Duodenal mucosa (tissue), 2 donors: Measurements from ENCODE around the gene PCP4.

Source experiments
- H3K27ac ChIP-seq: one replicate; pipeline ENCODE4 v1.7.0; 2013; ENCODE audit warnings: low read depth, low read length
- H3K27me3 ChIP-seq, 2 donors: one replicate each; pipeline ENCODE4 v1.7.0; 2013; ENCODE audit warnings: low read length in 2 of 2, control low read depth in 1 of 2; ENCODE audit not compliant: insufficient read depth in 2 of 2, control insufficient read depth in 1 of 2
- H3K36me3 ChIP-seq, 2 donors: one replicate each; pipeline ENCODE4 v1.7.0; 2013; ENCODE audit warnings: low read length in 2 of 2, control low read depth in 1 of 2; ENCODE audit not compliant: insufficient read depth in 2 of 2, control insufficient read depth in 1 of 2
- H3K4me1 ChIP-seq, 2 donors: one replicate each; pipeline ENCODE4 v1.7.0; 2013; ENCODE audit warnings: low read length in 2 of 2, control low read depth in 1 of 2; ENCODE audit not compliant: insufficient read depth in 2 of 2, control insufficient read depth in 1 of 2
- H3K4me3 ChIP-seq, 2 donors: one replicate each; pipeline ENCODE4 v1.7.0; 2013; ENCODE audit warnings: low read length in 2 of 2, low read depth in 1 of 2
- H3K9ac ChIP-seq, 2 donors: one replicate each; pipeline ENCODE4 v1.7.0; 2013; ENCODE audit warnings: low read length in 2 of 2, low read depth in 1 of 2
- H3K9me3 ChIP-seq, 2 donors: one replicate each; pipeline ENCODE4 v1.7.0; 2013; ENCODE audit warnings: low read length in 2 of 2, control low read depth in 1 of 2; ENCODE audit not compliant: control insufficient read depth in 1 of 2

Gene PCP4

GRCh38 chr21:39915881-39916280 lies 48.6 kb downstream of the PCP4 start:
- Histone ChIP-seq H3K4me3 (no peak overlapping the region), H3K9ac (no peak overlapping the region), H3K36me3 (no peaks in the 10 kb centered on the region), H3K27me3 (no peaks in the 10 kb centered on the region), H3K27ac (no peak overlapping the region), H3K4me1 (no peaks in the 10 kb centered on the region), H3K9me3 (no peaks in the 10 kb centered on the region)

GRCh38 chr21:39918558-39918957 lies 51.3 kb downstream of the PCP4 start:
- Histone ChIP-seq H3K36me3 (no peaks in the 10 kb centered on the region), H3K4me3 (no peak overlapping the region), H3K27ac (no peak overlapping the region), H3K4me1 (no peaks in the 10 kb centered on the region), H3K9me3 (no peaks in the 10 kb centered on the region), H3K9ac (no peak overlapping the region), H3K27me3 (no peaks in the 10 kb centered on the region)

GRCh38 chr21:39923476-39923875 lies 56.2 kb downstream of the PCP4 start:
- H3K27ac ChIP-seq, result no peak overlapping the region

GRCh38 chr21:39924577-39925308 lies 57.5 kb downstream of the PCP4 start:
- Histone ChIP-seq H3K36me3 (no peaks in the 10 kb centered on the region), H3K4me1 (no peaks in the 10 kb centered on the region), H3K9ac (no peak overlapping the region), H3K27ac (no peak overlapping the region), H3K4me3 (no peak overlapping the region), H3K9me3 (no peaks in the 10 kb centered on the region), H3K27me3 (no peaks in the 10 kb centered on the region)

More at GRCh38 chr21:39923476-39923875, 56.2 kb downstream of the PCP4 start:
- Histone ChIP-seq H3K27me3 (no peaks in the 10 kb centered on the region), H3K36me3 (no peaks in the 10 kb centered on the region), H3K9ac (no peak overlapping the region), H3K4me1 (no peaks in the 10 kb centered on the region), H3K9me3 (no peaks in the 10 kb centered on the region), H3K4me3 (no peak overlapping the region)

- no peaks in the 10 kb centered on the region for H3K36me3 ChIP-seq
- no peak overlapping the region for H3K27ac ChIP-seq
- no peaks in the 10 kb centered on the region for H3K9me3 ChIP-seq
- no peak overlapping the region for H3K9ac ChIP-seq
- no peaks in the 10 kb centered on the region for H3K4me1 ChIP-seq
- no peak overlapping the region for H3K4me3 ChIP-seq
- H3K27me3 ChIP-seq, result no peaks in the 10 kb centered on the region
Observed at GRCh38 chr21:39927304-39927886, 60.2 kb downstream of the PCP4 start.

GRCh38 chr21:39932335-39932734 lies 65.1 kb downstream of the PCP4 start:
- no peaks in the 10 kb centered on the region for H3K9me3 ChIP-seq
- no peak overlapping the region for H3K4me3 ChIP-seq
- no peaks in the 10 kb centered on the region for H3K36me3 ChIP-seq
- no peak overlapping the region for H3K9ac ChIP-seq
- no peak overlapping the region for H3K27ac ChIP-seq
- no peaks in the 10 kb centered on the region for H3K4me1 ChIP-seq
- no peaks in the 10 kb centered on the region for H3K27me3 ChIP-seq

GRCh38 chr21:39934895-39935294 lies 67.7 kb downstream of the PCP4 start:
- Histone ChIP-seq H3K4me3 (no peak overlapping the region), H3K9me3 (no peaks in the 10 kb centered on the region), H3K4me1 (no peaks in the 10 kb centered on the region), H3K36me3 (no peaks in the 10 kb centered on the region), H3K9ac (no peak overlapping the region), H3K27me3 (no peaks in the 10 kb centered on the region), H3K27ac (no peak overlapping the region)

- H3K9me3 ChIP-seq, result no peaks in the 10 kb centered on the region
- no peaks in the 10 kb centered on the region for H3K36me3 ChIP-seq
- no peaks in the 10 kb centered on the region for H3K4me1 ChIP-seq
- no peaks in the 10 kb centered on the region for H3K27me3 ChIP-seq
- H3K27ac ChIP-seq, result no peak overlapping the region
- no peak overlapping the region for H3K4me3 ChIP-seq
- H3K9ac ChIP-seq, result no peak overlapping the region
Observed at GRCh38 chr21:39935716-39936115, 68.5 kb downstream of the PCP4 start.

- H3K27me3 ChIP-seq, result no peaks in the 10 kb centered on the region
- no peaks in the 10 kb centered on the region for H3K4me1 ChIP-seq
- H3K36me3 ChIP-seq, result no peaks in the 10 kb centered on the region
- no peaks in the 10 kb centered on the region for H3K9me3 ChIP-seq
- H3K27ac ChIP-seq, result no peak overlapping the region
- H3K9ac ChIP-seq, result no peak overlapping the region
- no peak overlapping the region for H3K4me3 ChIP-seq
Observed at GRCh38 chr21:39938086-39938625, 70.9 kb downstream of the PCP4 start.

GRCh38 chr21:39946199-39946598 lies 79.0 kb downstream of the PCP4 start:
- Histone ChIP-seq H3K27me3 (no peaks in the 10 kb centered on the region), H3K4me1 (no peaks in the 10 kb centered on the region), H3K27ac (no peak overlapping the region), H3K36me3 (no peaks in the 10 kb centered on the region), H3K9me3 (no peaks in the 10 kb centered on the region), H3K4me3 (no peak overlapping the region), H3K9ac (no peak overlapping the region)
